SU-DHL-6 (cell line): ENCODE data around the gene GREB1L.

ENCODE experiments used
- H2AFZ ChIP-seq: fragments of 200-600 bp; sonication (generic); 2 replicates; pipeline ENCODE4 v1.6.1; 2014; ENCODE audit warnings: low read depth, mild to moderate bottlenecking, moderate library complexity, mixed read lengths, antibody characterized with exemption, low read length; ENCODE audit not compliant: severe bottlenecking
- H3F3A ChIP-seq: fragments of 200-600 bp; shearing (Covaris generic); 2 replicates; pipeline ENCODE4 v1.6.0; 2016; ENCODE audit warnings: antibody characterized with exemption, mild to moderate bottlenecking; ENCODE audit not compliant: insufficient read depth
- H3K27ac ChIP-seq: fragments of 200-600 bp; sonication (generic); 2 replicates; pipeline ENCODE4 v1.5.1; 2016; ENCODE audit warnings: low read depth, mild to moderate bottlenecking, low read length, moderate library complexity, mixed read lengths
- H3K27me3 ChIP-seq: fragments of 200-600 bp; sonication (generic), shearing (Covaris generic); 2 replicates; pipeline ENCODE4 v1.6.0; 2014; ENCODE audit warnings: mild to moderate bottlenecking, low read length
- H3K36me3 ChIP-seq: fragments of 200-600 bp; sonication (generic); 2 replicates; pipeline ENCODE4 v1.6.1; 2014; ENCODE audit warnings: mild to moderate bottlenecking, low read length, mixed read lengths
- H3K4me2 ChIP-seq: fragments of 300-600, 200-600 bp; shearing (Covaris generic), sonication (generic); 2 replicates; pipeline ENCODE4 v1.6.0; 2014; ENCODE audit warnings: low read length, low read depth, mild to moderate bottlenecking; ENCODE audit not compliant: poor library complexity, severe bottlenecking
- H3K4me3 ChIP-seq: fragments of 200-600 bp; sonication (generic); 2 replicates; pipeline ENCODE4 v1.5.1; 2014; ENCODE audit warnings: antibody characterized with exemption, low read length, mild to moderate bottlenecking, mixed read lengths; ENCODE audit not compliant: insufficient read depth, poor library complexity, severe bottlenecking
- H3K79me2 ChIP-seq: fragments of 200-600 bp; sonication (generic); 2 replicates; pipeline ENCODE4 v1.6.1; 2014; ENCODE audit warnings: mild to moderate bottlenecking, low read length, moderate library complexity; ENCODE audit not compliant: insufficient read depth
- H3K9ac ChIP-seq: fragments of 200-600 bp; sonication (generic); 2 replicates; pipeline ENCODE4 v1.7.0; 2014; ENCODE audit warnings: mild to moderate bottlenecking, low read length
- H3K9me2 ChIP-seq: fragments of 200-600 bp; sonication (generic); replicated peaks from 2 replicates; pipeline ENCODE4 v1.6.1; 2014; ENCODE audit warnings: low read length; ENCODE audit not compliant: insufficient read depth
- H3K9me3 ChIP-seq: fragments of 200-600 bp; sonication (generic); 2 replicates; pipeline ENCODE4 v1.6.1; 2014; ENCODE audit warnings: low read length, mixed read lengths; ENCODE audit not compliant: insufficient read depth
- H4K20me1 ChIP-seq: fragments of 200-600 bp; sonication (generic); 2 replicates; pipeline ENCODE4 v1.6.1; 2014; ENCODE audit warnings: low read depth, mild to moderate bottlenecking, antibody characterized with exemption, low read length, moderate library complexity, mixed read lengths
- CTCF ChIP-seq: fragments of 200-600 bp; sonication (generic); IDR thresholded peaks from one replicate; pipeline ENCODE4 v1.5.1; 2017; ENCODE audit warnings: antibody characterized with exemption, mild to moderate bottlenecking, low read length, moderate library complexity; ENCODE audit not compliant: insufficient read depth, poor library complexity, severe bottlenecking
- EZH2phosphoT487 ChIP-seq: fragments of 200-600 bp; sonication (generic), shearing (Covaris generic); conservative IDR thresholded peaks from 2 replicates; pipeline ENCODE4 v1.6.1; 2018; ENCODE audit warnings: mild to moderate bottlenecking, antibody characterized with exemption, low read length, moderate library complexity, mixed read lengths

GREB1L gene

GRCh38 chr18:21241301-21242048 is 557 bp upstream of the GREB1L start:
- H3K4me3 ChIP-seq, result no peak overlapping the region
- no peak for TF ChIP-seq CTCF
- TF ChIP-seq EZH2phosphoT487, result no peak
- no peak overlapping the region for H3K4me2 ChIP-seq
- H4K20me1 ChIP-seq, result no peaks in the 10 kb centered on the region
- no peaks in the 10 kb centered on the region for H3F3A ChIP-seq
- no peaks in the 10 kb centered on the region for H3K79me2 ChIP-seq
- no peaks in the 10 kb centered on the region for H3K9me3 ChIP-seq
- no peak overlapping the region for H3K9ac ChIP-seq
- no peaks in the 10 kb centered on the region for H3K9me2 ChIP-seq
- H3K27me3 ChIP-seq, result no peaks in the 10 kb centered on the region
- no peaks in the 10 kb centered on the region for H3K36me3 ChIP-seq
- no peak overlapping the region for H2AFZ ChIP-seq
- H3K27ac ChIP-seq, result no peak overlapping the region

- Histone ChIP-seq H3K9ac (no peak overlapping the region), H3K4me3 (no peak overlapping the region), H3F3A (no peaks in the 10 kb centered on the region), H3K9me3 (no peaks in the 10 kb centered on the region), H3K79me2 (no peaks in the 10 kb centered on the region), H3K4me2 (no peak overlapping the region), H4K20me1 (no peaks in the 10 kb centered on the region), H3K9me2 (no peaks in the 10 kb centered on the region), H3K27me3 (no peaks in the 10 kb centered on the region), H2AFZ (no peak overlapping the region), H3K36me3 (no peaks in the 10 kb centered on the region), H3K27ac (no peak overlapping the region)
- no peak for TF ChIP-seq EZH2phosphoT487
- no peak for TF ChIP-seq CTCF
Observed at GRCh38 chr18:21242780-21243401, 859 bp downstream of the GREB1L start.

GRCh38 chr18:21254576-21254975 is 12.5 kb downstream of the GREB1L start:
- H2AFZ ChIP-seq, result no peak overlapping the region
- TF ChIP-seq CTCF (no peak), EZH2phosphoT487 (no peak)
- no peak overlapping the region for H3K4me2 ChIP-seq
- H3K79me2 ChIP-seq, result no peaks in the 10 kb centered on the region
- H3K27me3 ChIP-seq, result no peaks in the 10 kb centered on the region
- H3K36me3 ChIP-seq, result no peaks in the 10 kb centered on the region
- no peaks in the 10 kb centered on the region for H4K20me1 ChIP-seq
- H3K9ac ChIP-seq, result no peak overlapping the region
- H3K9me3 ChIP-seq, result no peaks in the 10 kb centered on the region
- H3K27ac ChIP-seq, result no peak overlapping the region
- no peaks in the 10 kb centered on the region for H3K9me2 ChIP-seq
- no peak overlapping the region for H3K4me3 ChIP-seq
- no peaks in the 10 kb centered on the region for H3F3A ChIP-seq
